ENCODE measurements around the gene PLXNC1.

Gene PLXNC1

DNA sequence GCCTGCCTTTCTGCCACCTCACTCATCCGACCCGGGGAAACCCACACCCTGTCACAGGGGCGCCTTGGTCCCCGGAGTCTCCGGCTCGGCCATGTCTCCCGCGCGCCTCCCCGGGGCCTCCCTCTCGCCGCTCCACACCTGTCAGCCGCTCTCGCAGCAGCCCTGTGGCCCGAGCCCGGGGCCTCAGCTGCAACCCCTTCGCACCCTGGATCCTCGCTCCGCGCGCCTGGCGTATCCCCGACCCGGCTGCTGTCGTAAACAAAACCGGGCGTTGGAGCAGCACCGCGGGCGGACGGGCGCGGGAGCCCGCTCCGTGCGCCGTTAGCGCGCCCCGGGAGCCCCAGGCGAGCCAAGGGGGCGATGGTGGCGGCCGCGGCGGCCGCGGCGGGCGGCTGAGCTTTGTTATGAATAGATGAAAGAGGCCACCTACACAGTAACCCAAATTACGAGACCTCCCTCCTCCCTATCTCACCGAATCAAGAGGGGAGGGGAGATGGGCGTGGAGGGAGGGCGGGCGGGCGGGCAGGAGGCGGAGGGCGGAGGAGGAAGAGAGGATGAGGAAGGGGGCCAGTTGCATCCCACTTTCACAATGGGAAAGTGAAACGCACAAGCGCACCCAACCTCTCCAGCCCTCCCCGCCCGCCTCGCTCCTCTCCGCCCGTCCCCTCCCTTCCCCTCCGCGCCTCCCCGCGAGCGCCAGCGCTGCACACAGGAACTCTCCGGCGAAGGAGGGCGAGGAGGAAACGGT, at the start of gene PLXNC1:
TSS of gene PLXNC1 (plus strand) at position 587 of the 748 bp plus-strand sequence. CDS start 395 bp downstream, outside the sequence.
- peak; percentile 75 for DNase-seq (ENCODE audit: low spot score)

DNA sequence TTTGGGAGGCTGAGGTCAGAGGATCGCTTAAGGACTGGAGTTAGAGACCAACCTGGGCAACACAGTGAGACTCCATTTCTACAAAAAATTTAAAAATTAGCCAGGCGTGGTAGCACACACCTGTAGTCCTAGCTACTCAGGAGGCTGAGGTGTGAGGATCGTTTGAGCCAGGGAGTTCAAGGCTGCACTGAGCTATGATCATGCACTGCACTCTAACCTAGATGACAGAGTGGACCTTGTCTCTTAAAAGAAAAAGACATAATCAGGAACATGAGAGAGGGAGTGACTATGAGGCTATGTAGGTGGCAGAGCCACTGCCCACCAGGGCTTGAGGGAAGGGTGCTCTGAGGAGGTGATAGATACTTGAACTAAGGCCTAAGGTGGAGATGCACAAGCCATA, 49.2 kb upstream of the PLXNC1 start:
- DNase-seq (ENCODE audit: low spot score), result no peak

DNA sequence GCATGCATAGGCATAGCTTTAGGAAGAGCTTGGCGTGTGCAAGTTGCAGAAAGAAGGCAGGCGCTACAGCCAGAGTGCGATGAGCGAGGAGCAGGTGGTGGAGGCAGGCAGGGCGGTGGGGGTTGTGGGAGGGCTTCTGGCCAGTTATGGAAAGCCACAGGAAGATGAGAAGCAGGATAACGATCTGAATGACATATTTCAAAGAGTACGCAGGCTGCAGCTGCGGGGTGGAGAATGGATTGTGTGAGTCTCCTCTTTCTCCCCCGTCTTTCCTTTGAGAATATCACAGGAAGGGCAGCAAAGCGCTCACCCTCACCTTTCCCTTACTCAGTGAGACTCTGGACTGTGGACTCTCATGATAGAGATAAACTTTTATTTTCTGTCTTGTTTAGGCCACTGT, 48.7 kb upstream of the PLXNC1 start:
- no peak for DNase-seq (ENCODE audit: low spot score)

DNA sequence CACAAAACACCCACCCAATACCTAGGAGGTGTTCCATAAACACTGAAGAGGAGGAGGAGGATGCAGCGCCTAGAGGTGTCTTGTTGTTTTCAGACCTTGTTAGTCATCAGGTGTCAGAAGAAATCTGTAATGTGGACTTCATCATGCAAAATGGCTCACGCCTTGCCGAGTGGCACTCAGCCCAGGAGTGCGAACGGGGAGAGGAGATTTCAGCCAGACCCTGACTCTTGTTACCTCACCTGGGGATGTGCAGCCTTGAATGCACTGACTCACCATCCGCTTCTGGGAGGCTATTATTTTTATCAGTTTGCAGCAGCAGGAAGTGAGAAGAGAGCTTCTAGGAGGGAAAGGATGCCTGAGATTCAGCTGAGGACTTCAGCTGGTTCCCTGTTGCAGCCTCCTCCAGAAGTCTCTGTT, 48.2 kb upstream of the PLXNC1 start:
- peak; percentile 20 for DNase-seq (ENCODE audit: low spot score)

DNA sequence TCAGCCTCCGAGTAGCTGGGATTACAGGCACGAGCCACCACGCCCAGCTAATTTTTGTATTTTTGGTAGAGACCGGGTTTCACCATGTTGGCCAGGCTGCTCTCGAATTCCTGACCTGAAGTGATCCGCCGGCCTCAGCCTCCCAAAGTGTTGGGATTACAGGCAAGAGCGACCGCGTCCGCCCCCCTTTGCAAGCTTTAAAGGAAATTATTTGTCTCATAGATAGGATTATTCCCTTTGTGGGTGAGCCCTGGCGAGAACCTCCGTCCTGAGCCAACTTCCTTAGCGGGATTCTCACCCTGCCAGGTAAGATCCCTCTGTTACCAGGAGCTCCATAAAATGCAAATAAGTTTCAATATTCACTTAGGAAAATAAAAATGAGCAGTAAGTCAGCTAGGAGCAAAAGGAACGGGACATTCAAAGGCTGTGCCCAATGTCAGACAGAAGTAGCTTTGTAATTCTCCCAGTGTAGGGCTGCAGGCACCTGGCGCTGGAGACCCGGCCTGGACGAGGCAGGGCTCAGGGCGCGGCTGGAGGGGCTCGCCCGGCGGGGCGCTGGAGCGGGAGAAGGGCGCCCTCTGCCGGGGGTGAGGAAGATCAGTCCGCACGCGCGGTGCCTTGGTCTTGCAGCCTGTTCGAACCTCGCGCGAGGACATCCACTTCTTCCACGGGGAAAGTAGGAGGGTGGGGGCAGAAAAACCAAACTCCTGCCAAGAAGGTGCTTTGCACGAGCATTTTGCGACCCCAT, 47.2 kb upstream of the PLXNC1 start:
- DNase-seq (ENCODE audit: low spot score), result peak; percentile 74

DNA sequence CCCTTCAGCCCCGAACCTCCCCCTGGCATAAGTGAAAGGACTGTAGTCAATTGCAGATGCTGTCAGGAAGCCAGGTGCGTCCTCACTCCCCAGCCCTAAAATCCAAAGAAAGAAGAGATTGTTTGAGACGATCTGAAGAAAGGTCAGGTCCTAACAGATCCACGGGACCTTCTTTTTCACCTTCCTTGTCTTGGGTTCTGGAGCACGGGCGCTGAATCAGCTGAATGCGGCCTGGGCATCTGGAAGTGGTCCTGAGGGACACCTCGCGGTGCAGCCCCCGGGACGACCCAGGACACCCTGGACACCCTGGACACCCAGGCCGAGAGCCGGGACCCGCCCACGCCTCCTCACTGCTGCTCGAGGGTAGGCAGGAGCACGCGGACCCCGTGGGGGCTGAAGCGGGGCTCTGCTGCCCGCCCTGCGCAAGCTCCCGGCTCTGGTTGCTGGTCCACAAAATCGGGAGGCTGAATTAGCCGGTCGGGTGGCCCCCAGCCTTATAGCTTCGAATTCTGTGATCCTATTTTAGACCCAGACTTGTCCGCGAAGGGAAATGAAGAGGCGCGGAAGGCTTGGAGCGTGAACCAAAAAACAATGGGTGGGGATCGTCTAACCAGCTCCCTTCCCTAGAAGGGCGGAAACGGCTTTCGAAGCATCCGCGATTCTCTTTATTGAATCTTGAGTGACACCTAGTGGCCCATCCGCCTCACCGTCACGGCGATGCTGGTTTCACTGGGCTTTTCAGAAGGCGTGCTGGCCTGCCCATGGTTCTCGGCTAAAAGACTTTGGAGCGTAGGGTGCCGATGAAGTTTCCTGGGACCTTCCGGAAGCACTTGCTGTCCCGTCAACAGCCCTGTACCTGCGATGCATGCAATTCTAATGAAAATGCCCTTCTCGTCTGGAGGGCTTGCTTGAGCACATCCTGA, 46.4 kb upstream of the PLXNC1 start:
- DNase-seq (ENCODE audit: low spot score), result peak; percentile 85

DNA sequence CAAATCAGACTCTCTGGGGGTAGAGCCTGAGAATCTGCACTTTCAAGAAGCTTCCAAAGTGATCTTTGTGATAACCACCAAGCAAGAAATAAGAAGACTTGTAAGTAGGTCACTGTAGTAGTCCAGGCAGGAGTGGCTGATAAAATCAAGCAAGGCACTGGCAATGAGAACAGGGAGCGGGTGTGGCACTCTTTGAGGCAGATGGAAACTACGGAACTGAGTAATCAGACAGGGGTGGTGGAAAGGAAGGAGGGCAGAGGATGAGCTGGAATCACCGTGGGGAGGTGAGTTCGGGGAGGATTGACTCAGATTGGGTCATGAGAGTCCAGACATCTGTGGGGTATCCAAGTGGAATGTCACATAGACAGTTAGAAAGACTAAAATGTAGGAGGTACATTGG, 44.4 kb upstream of the PLXNC1 start:
- no peak for DNase-seq (ENCODE audit: low spot score)

DNA sequence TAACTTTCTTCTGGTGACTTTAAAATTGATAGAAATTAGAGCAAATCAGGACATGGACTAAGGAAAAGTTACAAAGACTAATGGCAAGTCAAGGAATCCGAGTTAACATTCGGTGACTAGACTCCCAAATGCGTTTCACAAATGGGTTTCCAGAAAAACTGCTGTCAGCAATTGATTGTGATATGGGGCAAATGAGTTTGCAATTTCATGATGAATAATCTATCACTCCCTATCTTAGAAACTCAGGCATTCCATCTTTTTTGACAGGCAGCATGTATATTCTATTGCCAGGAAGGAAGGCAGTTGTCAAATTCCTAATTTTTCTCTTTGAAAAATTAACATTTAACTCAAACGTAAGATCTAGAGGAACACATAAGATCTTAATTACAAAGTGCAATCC, 40.5 kb upstream of the PLXNC1 start:
- DNase-seq (ENCODE audit: low spot score), result no peak

DNA sequence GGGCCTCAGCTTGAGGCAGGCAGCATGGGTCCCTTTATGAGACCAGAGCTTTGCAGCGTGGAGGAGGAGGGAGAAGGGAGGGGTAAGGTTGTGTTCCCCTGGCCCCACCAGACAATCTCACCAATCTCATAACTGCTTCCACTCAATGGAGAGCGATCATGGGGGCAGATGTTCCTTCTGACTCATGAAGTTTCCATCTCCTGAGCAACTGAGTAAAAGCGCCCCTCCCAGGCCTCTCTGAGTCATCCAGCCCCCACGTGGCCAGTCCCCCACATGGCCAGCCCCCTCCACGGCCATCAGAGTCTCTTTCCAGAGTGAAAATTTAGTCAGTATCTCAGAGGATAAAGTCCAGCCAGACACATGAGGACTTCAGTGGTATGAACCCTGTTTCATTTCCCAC, 39.2 kb upstream of the PLXNC1 start:
- DNase-seq (ENCODE audit: low spot score), result no peak

DNA sequence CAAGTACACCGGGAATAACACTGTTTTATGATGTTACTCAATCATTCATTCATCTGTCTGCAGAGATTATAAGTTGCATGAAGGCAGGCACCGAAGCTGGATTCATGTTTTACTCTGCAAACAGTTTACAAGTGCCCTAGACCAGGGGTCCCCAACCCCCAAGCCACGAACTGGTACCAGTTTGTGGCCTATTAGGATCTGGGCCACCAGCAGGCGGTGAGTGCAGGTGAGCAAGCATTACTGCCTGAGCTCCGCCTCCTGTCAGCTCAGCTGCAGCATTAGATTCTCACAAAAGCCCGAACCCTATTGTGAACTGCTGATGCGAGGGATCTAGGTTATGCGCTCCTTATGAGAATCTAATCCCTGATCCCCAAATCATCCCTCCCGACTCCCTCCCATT, 38.1 kb upstream of the PLXNC1 start:
- DNase-seq (ENCODE audit: low spot score), result no peak

DNA sequence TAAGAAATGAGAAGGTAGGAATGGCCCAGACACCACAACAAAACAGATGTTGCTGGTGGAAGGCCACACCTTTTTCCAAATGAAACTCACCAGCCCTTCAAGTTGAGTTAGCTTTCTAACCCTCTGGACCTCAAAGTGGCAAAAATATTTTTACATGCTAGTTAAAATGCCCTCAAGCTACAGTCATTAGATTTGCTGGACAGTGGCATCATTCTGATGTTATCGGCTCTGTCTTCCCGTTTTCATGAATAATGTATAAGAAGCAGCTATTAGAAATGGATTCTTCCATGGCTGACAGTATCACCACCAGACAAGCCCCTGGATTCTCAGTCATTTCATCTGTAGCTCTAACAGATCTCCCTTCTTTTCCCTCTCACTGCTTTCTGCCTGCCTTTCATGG, 37.1 kb upstream of the PLXNC1 start:
- DNase-seq (ENCODE audit: low spot score), result no peak

DNA sequence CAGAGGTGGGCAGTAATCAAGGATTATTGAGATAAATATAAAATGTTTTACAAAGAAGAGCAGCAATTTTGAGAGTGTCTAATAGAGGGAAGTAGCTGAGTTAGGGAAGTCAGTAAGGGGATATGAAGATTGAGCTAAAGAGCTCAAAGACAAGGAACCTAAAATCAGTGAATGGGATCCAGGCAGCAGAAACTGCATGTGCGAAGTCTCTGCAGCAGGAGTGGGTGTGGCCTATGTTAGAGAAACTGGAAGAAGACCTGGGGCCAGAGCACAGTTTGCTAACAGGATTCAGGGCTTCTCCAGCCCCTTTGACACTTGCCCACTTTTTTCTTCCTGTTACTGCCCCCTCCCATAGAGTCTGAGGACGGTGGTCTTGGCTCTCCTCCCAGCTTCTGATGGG, 36.3 kb upstream of the PLXNC1 start:
- no peak for DNase-seq (ENCODE audit: low spot score)

DNA sequence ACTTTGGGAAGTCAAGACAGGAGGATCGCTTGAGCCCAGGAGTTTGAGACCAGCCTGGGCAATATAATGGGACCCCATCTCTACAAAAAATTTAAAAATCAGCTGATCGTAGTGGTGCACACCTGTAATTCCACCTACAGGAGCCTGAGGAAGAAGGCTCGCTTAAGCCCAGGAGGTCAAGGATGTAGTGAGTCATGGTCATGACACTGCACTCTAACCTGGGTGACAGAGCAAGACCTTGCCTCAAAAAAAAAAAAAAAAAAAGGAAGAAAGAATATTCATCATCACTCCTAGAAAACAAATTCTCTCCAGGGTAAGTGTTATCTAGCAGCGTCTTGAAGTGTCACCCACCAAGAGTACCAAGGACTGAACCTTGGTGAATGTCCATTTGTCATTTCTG, 34.2 kb upstream of the PLXNC1 start:
- no peak for DNase-seq (ENCODE audit: low spot score)

DNA sequence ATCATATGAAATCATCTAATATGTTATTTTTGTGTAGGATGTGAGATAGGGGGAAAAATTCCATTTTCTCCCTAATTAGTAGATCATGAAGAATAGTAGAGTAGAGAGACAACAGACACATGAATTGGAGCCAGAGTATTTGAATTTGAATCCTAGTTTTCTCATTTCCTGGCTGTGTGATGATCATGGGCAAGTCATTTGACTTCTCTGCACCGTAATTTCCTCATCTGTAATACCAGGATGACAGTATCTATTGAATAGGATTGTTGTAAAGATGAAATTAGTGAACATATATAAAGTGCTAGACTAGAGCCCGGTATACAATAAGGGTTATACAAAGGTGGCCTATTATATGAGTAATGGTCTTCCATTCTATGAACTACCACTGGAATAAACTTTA, 32.2 kb upstream of the PLXNC1 start:
- DNase-seq (ENCODE audit: low spot score), result no peak

DNA sequence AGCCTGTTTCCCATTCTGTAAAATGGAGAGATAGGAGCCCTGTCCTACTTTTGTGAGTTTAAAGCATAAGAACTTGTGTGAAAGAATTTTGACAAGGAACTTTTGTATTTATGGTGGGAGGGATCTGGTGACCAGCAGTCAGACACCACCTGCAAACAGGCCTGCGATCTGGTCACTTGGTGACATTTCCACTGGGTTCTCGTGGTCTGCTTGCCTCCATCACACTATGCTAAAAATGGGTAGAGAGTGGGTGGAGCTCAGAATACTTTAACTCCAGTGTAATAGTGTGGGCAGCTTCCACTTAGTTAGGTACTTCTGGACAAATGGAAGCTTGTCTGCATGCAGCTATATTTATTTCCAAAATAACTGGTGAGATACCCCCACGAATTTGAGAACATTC, 26.5 kb upstream of the PLXNC1 start:
- no peak for DNase-seq (ENCODE audit: low spot score)

DNA sequence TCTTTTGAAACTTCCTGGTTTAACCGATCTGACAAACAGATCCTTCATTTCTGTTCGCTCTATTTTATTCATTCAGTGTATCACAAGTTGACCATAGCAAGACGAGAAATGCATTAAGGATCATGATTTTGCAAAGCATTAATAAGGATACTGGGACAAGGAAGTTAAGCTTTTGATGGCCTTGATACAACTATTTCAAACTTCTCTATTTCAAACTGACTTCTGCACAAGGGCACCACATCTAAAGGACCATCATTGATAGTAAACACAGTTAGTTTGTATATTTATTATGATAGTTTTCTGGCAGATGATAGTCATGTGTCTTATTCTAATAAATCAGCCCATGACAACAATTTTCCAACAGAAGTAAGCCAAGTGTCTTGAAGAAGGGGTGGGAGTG, 25.8 kb upstream of the PLXNC1 start:
- no peak for DNase-seq (ENCODE audit: low spot score)

DNA sequence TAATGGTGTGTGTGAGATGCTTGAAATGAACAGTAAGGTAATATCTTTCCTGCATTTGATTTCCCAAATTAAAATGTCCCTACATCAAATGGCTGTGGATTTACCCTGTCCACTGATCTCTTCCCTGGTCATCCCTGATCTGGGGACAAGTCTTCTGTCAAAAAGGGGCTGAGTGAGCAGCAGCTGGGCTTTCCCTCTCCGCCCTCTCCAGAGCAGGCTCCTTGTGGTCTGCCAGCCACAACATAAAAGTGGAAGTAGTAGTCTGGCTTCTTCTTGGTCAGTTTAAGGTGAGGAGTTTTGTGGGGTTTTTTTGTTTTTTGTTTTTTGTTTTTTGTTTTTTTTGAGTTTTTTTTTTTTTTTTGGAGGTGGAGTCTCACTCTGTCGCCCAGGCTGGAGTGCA, 25.2 kb upstream of the PLXNC1 start:
- DNase-seq (ENCODE audit: low spot score), result no peak

DNA sequence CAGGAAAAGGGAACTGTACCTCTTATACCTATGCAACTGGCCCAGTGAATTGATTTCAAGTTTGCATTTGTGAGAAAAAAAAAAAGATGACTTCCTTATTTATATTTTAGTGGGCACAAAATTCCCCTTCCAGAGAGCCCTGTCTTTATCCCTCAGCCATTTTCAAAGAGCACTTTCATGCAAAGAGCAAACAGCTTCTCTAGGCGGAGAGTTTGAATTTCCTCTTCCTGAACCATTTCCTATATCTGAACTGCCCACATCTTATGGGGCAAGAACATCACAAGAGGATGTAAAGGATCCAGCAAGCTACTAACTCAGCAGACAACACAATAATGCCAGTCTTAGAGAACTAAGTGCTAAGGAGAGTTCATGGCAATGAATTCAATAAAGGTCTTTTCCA, 22.3 kb upstream of the PLXNC1 start:
- no peak for DNase-seq (ENCODE audit: low spot score)

DNA sequence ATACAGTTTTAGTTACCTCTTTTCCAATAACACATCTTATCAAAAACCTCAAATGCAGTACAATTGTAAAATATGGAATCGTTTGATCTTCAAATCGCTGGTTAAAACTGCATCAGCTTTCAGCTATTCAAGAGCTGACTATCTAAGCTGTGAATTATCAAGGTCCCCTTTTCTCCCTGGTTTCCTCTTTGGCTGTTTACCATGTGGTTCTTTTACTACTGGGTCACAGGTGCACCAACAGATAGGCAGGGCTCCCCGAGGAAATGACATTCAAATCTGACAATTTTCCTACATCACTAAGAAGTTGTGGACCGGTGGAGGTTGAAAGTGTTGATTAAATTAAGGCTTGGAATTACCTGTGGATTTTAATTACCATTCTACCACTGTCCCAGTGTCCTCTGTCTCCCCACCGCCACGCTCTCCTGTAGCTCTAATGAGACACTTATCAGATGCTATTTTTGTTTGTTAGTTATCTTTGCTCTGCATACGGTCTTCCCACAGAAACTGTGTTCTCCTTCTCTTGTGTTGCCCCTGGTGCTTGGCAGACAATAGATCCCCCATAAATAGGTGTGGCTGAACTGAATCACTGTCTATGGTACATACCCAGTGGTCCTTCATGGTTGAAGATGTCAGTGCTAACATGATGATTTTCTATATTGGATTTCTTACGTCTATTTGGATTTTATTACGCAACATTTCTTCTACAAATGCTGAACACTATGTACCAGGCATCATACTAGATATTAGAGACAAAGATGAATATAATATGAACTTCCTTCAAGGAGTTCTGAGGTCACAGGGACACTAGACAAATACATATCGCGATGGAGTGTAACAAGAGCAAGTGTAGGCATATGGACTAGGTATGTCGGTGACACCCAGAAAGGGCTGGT, 20.9 kb upstream of the PLXNC1 start:
- DNase-seq (ENCODE audit: low spot score), result no peak

DNA sequence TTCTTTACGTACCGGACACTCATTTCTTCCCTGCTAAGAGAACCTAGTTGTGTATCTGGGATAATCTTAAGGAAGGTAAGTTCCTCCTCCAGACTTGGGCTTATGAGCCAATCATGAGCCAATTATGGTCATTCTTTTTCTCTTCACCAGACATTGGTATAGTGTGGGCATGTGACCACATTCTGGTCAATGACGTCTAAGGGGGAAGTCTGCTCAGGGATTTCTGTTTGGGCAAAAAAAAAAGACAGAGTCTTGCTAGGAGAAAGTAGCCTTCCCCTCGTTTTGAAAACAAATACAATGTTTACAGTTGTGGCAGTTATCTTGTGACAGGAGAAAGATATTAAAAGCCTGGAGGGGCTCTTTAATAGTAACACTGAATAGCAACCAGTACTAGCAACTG, 20.1 kb upstream of the PLXNC1 start:
- DNase-seq (ENCODE audit: low spot score), result no peak

DNA sequence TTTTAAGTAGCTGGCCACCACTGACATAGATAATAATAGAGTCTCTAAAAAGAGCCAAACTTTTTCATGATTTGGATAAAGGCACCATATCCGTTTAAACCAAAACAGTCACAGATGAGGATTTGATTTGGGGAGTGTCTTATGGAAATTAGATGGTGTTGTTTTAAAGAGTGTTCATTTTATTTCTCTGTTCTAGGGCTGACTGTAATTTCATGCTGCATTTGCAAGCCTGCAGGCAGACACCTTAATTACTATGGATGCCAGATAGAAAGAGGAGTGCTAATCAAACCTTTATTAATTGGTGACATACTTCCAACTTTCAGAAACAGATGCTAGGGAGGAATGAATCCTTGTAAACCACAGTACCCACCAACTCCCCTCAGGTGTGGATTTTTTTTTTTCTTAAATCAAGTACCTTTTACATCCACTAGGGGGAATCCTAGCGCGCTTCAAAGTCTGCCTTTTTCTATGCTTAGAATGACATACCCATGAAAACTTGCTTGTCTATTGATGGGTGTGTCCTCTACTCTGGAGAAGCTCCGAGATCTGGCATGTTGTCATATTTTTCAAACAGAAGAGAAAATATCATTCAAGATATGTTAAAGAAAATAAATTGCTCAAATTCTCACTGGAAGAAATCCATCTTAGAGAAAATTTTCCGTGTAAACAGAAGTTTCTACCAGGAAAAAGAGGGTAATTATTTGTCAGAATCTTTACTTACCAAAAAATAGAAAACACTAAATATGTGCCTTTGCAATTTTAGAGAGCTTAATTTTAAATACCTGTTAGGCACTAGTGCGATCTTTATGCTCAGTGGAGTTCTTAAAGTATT, 14.2 kb upstream of the PLXNC1 start:
- DNase-seq (ENCODE audit: low spot score), result peak; percentile 50
